Occipital lobe (tissue), 2 donors: ENCODE measurements around the gene CXCL8. TPM values are rescaled to one million over a fixed set of nuclear protein-coding genes. Genes with fewer than 3 reads are reported as not detected.
"Not testable (repeated sequence)": the region's sequence is repeated elsewhere in the genome, so short reads cannot be mapped to it uniquely, and the experiment has no call there.

Experiments
- DNase-seq: peaks from one replicate; lab custom pipeline; 2025; lab: John Stamatoyannopoulos, UW
- total RNA-seq: library from RNA; depleted of rRNA; stranded (reverse); fragments of >200 nt; gene quantifications from one replicate; pipeline ENCODE4 v1.2.3, GENCODE V29; 2014

CXCL8 gene
- total RNA-seq: 5.1 TPM

DNA sequence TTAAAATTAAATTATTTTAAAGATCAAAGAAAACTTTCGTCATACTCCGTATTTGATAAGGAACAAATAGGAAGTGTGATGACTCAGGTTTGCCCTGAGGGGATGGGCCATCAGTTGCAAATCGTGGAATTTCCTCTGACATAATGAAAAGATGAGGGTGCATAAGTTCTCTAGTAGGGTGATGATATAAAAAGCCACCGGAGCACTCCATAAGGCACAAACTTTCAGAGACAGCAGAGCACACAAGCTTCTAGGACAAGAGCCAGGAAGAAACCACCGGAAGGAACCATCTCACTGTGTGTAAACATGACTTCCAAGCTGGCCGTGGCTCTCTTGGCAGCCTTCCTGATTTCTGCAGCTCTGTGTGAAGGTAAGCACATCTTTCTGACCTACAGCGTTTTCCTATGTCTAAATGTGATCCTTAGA is at the start of gene CXCL8:
Gene CXCL8 (plus strand): TSS at position 217 of the 426 bp plus-strand sequence. CDS start 90 bp downstream, at position 307.
- DNase-seq: no peak

DNA sequence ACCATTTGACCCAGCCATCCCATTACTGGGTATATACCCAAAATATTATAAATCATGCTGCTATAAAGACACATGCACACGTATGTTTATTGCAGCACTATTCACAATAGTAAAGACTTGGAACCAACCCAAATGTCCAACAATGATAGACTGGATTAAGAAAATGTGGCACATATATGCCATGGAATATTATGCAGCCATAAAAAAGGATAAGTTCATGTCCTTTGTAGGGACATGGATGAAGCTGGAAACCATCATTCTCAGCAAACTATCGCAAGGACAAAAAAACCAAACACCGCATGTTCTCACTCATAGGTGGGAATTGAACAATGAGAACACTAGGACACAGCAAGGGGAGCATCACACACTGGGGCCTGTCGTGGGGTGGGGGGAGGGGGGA is 49.2 kb upstream of the CXCL8 start:
- not testable (repeated sequence) for DNase-seq

DNA sequence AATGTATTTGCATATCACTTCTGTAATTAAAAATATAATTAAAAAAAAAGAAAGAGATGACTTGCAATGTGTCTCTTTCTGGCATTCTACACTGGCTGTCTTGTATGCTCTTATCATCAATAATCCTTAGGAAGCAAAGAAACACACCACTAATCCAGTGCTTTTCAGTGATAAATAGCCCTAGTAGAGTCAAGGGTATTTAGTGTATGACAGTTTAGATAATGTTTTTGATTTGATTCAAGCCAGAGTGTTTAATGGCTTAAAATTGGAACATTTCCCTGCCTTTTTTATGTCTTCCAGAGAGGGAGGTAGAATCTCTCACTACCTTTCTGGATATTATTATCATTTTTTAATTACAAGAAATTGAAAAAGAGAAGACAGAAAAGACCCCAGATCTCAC is 48.6 kb upstream of the CXCL8 start:
- no peak for DNase-seq

DNA sequence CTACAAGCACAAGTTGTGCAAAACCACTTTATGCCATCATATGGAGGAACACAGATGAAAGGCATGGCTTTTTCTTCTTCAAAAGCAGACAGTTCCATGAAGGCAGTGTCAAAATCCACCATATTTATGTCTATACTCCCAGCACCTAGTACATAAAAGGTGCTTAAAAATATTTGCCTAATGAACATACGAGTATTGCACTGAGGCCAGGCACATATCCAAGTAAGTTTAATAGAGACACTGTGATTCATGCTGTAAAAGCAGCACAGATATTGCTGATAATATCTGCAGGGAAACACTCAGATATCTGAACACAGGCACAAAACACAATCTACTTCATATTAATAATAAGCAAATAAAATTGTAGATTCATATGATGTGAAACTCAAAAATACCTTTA is 48.1 kb upstream of the CXCL8 start:
- DNase-seq: no peak

DNA sequence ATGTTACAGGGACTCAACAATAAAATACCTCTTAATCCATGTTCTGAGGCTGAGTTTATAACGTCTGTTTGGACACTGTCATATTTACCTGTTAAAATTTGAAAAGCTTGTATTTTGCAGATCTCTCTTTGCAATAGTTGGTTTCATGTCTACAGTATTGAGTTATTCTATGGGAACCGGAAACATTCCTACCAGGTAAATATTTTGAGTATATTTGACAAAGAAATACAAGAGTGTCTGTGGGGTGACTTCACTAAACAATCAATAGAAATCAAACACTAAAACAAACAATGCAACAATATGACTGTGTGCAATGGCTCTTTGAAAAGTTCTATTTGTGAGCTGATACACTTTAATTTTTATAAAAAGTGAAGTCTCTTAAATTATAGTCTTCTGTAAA is 47.7 kb upstream of the CXCL8 start:
- no peak for DNase-seq

DNA sequence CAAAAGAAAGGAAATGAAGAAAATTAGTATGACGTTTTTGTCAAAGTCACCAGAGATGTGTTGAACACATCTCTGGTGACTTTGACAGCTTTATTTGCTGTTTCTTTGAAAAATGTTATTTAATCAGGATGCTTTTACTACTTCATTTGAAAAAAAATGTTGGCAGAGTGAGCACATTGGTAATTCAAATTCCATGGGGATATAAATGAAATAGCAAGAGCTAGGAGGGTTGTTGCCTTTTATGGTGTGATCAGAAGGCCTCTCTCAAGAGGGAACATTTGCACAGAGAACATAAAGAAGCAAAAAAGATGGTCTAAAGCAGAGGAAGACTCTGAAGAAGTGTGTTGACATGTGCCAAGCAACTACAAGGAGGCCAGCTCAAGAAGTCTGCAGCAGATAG is 46.6 kb upstream of the CXCL8 start:
- DNase-seq: no peak

DNA sequence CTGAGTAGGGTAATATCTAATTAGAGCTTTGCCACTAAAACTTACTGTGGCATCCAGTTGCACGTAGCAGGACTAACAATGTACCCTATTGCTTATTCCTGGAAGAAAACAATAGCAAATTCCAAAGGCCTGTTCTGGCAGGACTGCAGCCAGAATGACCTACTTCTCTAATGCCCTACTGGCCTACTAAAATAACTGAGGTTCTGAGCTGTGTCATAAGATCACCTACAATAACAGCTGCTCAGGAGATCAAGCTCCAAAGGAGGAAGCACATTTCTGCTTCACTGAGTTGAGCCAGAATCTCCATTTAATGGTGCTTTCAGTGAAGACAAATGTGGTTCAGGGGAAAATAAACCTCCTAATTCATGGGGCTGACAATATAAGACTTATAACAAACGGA is 42.2 kb upstream of the CXCL8 start:
- no peak for DNase-seq

DNA sequence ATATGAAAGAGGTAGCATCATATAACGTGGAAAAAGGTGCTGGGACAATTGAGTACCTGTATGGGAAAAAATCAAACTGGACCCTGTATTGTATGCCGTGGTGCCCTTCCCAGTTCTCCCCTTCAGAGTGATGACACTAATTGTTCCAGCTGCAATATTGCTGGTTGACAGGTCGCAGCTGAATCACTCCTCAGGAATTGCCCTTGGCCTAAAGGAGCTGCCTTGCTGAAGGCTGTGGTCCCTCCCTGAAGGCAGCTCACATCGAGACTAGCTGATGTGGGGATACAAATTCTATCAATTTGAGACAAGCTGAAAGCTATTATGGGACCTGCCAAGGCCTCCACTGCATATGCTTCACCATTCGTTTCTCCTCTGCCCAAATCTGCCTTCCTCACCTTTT is 39.3 kb upstream of the CXCL8 start:
- no peak for DNase-seq

DNA sequence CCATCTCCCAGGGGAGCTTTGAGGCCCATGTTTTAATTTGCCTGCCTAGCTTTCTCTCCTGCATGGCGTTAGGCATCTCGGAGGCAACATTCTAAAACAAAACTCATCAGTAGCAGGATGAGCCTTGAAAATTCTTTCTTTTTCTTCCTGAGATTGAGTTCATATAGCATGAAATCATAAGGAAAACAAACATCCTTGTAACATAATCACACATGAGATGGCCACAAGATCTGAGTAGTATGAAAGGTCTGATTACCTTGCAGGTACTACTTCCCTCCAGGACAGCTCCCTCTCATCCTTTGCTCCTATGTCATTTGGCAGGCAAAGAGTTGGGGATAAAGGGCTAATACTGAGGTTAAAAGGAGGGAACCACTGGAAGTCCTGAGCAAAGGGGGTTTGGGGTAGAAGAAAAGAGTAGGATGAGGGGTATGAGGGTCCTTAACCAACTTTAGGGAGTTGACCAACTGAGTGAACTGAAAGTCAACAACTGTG is 37.5 kb upstream of the CXCL8 start:
- DNase-seq: no peak

DNA sequence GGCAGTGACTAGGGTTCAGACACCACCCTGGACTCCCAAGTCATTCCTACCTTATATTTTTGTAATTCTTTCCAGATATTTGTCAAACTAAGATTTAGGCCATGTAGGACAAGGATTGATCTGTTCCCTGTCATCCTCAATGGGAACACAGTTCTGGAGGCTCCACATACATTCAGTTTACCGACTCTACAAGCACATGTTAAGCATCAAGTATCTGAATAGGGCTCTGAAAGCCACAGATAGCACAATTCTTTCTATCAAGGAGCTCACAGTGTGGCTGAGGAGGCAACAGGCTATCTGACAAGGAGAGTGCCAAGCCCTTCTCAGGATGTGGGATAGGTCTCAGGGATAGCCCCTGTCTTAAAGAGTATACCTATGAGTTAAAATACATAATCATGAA is 37.0 kb upstream of the CXCL8 start:
- no peak for DNase-seq

DNA sequence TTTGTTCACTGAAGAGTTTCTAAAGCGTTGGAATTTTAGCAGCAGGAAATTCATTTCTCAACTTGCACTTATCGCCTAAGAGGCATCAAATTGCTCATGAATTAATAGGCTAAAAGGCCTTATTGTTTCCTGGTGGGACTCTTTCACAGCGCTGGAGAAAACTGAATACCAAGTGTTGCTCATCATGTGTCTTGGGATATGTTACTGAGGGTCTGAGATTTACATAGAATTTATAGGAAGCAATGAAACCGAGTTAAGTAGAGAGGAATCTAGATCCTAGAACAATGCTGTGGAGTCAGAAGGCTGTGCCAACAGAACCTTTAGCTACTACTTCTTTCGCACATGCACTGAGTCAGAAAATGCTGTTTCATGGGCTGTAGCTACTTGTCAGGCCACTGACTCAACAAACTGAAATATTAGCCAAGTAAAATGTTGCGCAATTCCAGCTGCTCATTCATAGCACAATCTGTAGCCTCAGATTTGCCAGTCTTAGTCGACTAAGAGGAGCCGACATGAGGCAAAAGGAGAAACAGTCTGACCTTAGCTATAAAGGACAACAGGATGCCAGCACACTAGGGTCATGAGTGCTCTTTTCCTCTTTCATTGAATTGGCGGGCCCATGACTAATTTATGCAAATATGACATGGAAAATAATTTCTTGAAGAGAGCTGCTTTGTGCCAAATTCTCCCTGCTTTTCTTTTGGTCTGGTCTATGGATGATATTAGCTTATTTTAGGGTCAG is 35.9 kb upstream of the CXCL8 start:
- no peak for DNase-seq

DNA sequence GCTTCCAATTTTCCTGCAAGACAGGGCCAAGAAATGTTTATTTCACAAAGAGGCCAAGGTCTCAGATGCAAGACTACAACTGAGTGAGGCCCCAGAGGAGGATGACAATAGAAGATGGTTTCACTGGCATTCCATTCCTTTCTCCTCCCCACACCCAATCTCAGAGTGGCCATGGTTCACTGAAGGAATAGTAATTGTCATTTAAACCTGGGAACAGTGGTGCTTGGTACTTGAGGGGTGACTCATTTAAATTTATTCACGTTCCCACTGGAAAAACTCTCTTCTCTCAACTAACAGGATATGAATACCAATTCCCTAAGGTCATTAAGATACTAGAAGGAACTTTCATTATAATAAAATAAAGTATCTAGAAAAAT is 35.3 kb upstream of the CXCL8 start:
- DNase-seq: no peak

DNA sequence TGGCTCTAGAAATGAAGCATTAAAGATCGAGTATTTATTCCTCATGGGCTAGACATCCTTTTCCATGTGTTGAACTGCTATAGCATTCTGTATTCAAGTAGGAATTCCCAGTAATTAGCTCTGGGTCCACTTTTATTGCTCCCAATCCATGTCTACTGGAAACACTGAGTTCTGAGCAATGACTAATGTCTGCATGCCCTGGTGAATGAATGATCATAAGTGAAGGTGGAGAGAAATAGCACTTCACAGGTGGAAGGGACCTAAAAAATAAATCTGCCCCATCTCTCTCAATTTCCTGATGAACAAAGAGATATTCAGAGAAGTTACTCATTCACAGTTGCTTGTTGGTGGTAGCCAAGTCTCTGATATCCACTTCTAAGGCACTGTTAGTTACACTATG is 34.6 kb upstream of the CXCL8 start:
- no peak for DNase-seq

DNA sequence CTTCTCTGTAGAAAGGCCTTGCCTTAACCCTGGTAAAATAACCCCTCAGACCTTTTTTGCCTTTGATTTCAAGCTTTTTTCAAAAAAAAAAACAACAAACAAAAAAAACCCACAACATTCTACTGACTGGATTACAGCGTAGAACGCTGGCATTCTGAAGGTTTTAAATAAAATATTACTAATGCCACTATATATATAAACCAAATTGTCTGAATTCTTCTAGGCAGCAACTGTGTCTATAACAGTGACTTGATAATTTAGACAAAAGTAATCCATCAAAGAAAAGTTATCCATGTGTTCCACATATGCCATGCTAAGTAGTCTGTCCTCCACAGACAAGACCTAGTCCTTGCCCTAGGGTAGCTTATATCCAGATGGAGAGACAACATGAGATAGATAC is 33.6 kb upstream of the CXCL8 start:
- DNase-seq: no peak

DNA sequence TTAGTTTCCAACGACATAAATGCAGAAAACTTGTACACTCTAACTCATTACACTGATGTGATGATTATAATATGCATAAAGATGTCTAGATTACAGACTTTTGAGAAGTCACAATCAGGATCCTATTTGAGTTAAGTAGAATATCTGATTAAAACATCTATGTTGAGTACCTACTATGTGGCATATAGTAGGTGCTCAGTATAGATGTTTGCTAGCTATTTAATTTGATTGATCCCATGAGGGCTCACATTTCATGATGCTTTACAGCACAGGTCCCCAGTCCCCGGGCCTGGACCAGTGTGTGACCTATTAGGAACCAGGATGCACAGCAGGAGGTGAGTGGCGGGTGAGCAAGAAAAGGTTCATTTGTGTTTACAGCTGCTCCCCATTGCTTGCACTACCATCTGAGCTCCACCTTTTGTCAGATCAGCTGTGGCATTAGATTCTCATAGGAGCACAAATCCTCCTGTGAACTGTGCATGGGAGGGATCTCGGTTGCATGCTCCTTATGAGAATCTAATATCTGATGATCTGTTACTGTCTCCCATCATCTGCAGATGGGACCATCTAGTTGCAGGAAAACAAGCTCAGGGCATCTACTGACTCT is 33.0 kb upstream of the CXCL8 start:
- DNase-seq: no peak

DNA sequence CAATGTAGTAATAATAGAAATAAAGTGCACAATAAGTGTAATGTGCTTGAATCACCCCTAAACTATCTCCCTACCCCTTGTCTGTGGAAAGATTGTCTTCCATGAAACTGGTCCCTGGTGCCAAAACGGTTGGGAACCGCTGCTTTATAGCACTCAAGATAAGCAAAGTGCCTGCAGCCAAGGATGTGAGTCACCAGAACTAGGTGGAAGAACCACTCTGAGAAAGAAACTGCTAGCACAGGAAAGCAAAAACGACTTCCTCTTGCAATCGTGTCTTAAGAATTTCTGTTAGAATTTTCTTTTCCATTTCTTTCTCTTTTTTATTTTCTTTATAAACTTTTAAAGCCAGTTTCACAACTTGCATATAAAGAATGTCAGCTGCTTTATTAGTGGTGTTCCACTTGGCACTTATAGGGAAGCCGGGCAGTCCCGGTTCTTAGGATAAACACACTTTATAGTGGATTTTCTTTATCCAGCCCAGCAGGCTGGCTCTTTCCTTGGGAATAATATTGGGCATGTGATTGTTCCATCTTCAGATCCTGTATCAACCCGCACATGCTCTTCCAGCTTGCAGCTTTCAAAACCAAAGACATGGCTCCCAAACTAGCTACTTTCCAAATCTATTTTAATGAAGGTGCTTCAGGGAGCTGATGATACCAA is 32.3 kb upstream of the CXCL8 start:
- no peak for DNase-seq

DNA sequence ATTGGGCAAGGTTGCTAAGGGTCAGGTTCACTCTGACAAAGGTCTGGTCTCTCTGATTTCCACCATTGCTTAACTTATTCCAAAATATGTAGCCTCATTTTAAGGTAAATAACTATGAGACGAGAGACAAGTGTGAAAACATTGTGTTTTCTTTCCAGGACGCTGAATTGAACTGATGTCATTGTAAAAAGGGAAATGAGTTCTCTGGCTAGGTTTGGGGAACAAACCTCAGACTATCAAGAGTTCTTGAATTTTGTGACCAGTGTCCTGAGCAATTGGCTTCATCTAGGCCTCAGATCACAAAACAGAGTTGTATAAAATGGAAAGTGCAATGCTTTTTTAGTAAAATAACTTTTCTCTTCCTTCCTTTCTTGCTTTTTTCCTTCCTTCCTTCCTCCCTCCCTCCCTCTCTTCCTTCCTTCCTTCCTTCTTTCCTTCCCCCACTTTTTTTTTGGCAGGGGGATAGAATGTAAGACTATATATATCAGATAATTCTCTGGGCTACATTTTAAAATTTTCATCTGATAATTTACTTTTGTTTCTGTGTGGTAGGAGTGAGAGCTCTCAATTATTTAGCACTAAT is 30.8 kb upstream of the CXCL8 start:
- no peak for DNase-seq

DNA sequence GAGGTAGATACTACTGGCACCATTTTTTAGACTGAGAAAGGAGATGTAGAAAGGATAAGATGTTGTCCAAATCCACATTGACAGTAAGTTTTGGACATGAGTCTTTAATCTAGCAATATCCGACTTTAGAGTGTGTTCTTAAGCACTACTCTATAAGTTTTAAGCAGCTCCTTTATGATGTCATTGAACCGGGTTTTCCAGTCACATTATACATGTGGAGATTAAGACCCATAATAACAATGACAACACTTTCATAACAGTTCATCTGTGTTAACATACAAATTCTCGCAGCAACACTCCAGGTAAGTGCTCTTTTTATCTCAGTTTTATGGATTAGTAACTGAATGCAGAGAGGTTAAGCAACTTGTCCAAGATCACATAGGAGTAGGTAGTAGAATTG is 30.3 kb upstream of the CXCL8 start:
- DNase-seq: no peak

DNA sequence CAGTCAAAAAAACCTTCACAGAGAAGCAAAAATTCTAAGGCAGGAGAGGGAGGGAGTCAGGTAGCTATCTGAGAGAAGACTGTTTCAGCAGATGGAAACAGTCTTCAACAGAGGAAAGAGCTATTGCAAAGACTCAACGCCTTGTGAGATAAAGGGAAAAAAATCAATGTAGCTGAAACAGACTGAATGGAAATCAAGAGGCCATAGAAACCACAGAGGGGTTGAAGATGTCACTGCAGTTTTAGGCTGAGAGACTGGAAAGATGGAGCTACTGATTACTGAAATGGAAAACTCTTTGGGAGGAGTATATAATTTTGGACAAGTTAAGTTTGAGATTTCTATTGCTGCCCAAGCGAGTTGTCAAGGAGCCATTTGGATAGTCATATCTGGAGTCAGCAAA is 28.4 kb upstream of the CXCL8 start:
- no peak for DNase-seq

DNA sequence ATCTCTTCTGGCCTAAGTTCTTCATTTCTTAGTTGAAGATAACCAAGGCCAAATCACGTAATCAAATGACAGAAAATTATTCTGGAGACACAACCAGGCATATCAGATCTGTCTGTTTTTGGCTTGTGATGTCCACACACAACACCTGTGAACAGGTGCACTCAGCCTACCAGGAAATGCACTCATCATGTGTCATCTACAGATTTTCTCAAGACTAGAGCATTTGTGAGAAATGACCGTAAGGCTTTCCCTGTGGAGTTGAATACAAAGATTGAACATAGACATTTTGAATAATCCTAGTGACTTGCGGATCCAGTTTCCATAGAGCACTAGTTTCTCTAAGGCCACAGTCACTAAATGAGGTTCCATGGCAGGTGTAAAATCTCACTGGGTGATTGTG is 26.7 kb upstream of the CXCL8 start:
- DNase-seq: no peak

DNA sequence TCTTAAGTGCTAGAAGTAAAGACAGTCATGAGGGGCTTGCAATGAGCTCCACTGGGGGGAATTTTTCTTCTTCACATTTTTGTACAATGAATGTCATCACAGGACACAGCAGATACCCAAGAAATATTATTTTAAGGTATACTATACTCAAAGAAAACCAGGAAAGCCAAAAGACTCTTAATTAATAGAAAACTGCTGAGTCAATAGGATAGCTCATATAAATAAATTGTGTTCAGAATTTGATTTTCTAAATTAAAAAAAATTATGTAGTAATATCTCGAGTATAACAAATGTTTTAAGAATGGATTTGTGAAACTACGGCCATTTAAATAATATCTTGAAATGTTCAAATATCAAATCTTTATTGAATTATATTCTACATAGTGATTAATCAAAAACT is 25.7 kb upstream of the CXCL8 start:
- DNase-seq: no peak

DNA sequence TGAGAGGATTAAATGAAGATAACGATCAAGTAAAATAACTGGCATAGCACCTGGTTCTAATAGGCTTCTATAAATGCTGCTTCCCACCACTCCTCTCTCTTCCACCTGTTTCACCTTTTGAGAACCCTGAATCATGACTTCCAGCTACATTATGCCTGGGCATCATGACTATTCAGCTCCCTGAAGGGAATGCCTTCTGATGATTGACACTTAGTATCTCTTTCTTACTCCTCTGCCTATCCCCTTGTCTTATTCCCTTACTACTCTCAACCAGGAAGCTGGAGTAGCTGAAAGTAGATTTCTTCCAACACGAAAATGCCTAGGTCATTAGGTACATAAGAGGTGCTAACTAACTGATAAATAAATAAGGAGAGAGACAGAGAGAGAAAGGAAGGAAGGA is 24.7 kb upstream of the CXCL8 start:
- no peak for DNase-seq
